ENCODE results near the gene PRKCI. TPM values are rescaled to one million over a fixed set of nuclear protein-coding genes. Genes with fewer than 3 reads are reported as not detected.

Gene PRKCI
- total and polyA plus RNA-seq, 4 donors = 3.2 to 12.7 (median 8.7) TPM

GRCh38 chr3:170344971-170345370 is 122.7 kb downstream of the PRKCI start (continued):
- TF ChIP-seq, protein P1, sequence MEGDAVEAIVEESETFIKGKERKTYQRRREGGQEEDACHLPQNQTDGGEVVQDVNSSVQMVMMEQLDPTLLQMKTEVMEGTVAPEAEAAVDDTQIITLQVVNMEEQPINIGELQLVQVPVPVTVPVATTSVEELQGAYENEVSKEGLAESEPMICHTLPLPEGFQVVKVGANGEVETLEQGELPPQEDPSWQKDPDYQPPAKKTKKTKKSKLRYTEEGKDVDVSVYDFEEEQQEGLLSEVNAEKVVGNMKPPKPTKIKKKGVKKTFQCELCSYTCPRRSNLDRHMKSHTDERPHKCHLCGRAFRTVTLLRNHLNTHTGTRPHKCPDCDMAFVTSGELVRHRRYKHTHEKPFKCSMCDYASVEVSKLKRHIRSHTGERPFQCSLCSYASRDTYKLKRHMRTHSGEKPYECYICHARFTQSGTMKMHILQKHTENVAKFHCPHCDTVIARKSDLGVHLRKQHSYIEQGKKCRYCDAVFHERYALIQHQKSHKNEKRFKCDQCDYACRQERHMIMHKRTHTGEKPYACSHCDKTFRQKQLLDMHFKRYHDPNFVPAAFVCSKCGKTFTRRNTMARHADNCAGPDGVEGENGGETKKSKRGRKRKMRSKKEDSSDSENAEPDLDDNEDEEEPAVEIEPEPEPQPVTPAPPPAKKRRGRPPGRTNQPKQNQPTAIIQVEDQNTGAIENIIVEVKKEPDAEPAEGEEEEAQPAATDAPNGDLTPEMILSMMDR (IDR thresholded peaks at IDR 0.05; ENCODE audit: low read depth, low read length, missing input control) = no peak
- no peak for TF ChIP-seq FOXA2 (IDR thresholded peaks at IDR 0.05)

- Histone ChIP-seq H3K4me1 (ENCODE audit: control insufficient read depth in 4 of 4, insufficient read depth in 4 of 4, low read length in 3 of 4) (peaks cover 4 to 29% (median 25%) of the 10 kb centered on the region in 4 donors), H3K4me3 (ENCODE audit: low read depth in 1 of 3, low read length in 3 of 3) (no peak overlapping the region), H3K9me3 (ENCODE audit: control insufficient read depth in 4 of 4, low read length in 3 of 4) (no peaks in the 10 kb centered on the region), H3K27me3 (ENCODE audit: control insufficient read depth in 4 of 4, insufficient read depth in 4 of 4, low read length in 3 of 4) (no peaks in the 10 kb centered on the region), H3K9ac (ENCODE audit: low read depth in 1 of 2, low read length in 2 of 2) (no peak overlapping the region), H3K27ac (ENCODE audit: low read depth in 1 of 2, low read length in 2 of 2) (no peak overlapping the region), H3K36me3 (ENCODE audit: control insufficient read depth in 4 of 4, insufficient read depth in 3 of 4, low read depth in 1 of 4, low read length in 3 of 4) (no peaks in the 10 kb centered on the region)
- no peak for DNase-seq (ENCODE audit: low spot score)
- WGBS = 97% methylated on average over 12 of the region's 12 CpGs
- TF ChIP-seq, protein P1 (IDR thresholded peaks at IDR 0.05; ENCODE audit: low read depth, low read length, missing input control) = no peak
- no peak for TF ChIP-seq ZBTB33 (IDR thresholded peaks at IDR 0.05)
- no peak for TF ChIP-seq SP1 (IDR thresholded peaks at IDR 0.05)
- TF ChIP-seq, protein P2, sequence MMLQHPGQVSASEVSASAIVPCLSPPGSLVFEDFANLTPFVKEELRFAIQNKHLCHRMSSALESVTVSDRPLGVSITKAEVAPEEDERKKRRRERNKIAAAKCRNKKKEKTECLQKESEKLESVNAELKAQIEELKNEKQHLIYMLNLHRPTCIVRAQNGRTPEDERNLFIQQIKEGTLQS (IDR thresholded peaks at IDR 0.05) = no peak
- no peak for TF ChIP-seq RXRA (IDR thresholded peaks at IDR 0.05)
- TF ChIP-seq TAF1 (conservative IDR thresholded peaks at IDR 0.05) = no peak
- TF ChIP-seq RAD21 (IDR thresholded peaks at IDR 0.05) = no peak
- no peak for TF ChIP-seq EGR1 (IDR thresholded peaks at IDR 0.05; ENCODE audit: low read depth in 2 of 2)
- TF ChIP-seq HNF4A (conservative IDR thresholded peaks at IDR 0.05) = no peak
- no peak for TF ChIP-seq FOXA2 (IDR thresholded peaks at IDR 0.05)
- TF ChIP-seq REST (IDR thresholded peaks at IDR 0.05) = no peak
- no peak for TF ChIP-seq NR2F2 (IDR thresholded peaks at IDR 0.05)
- no peak for TF ChIP-seq GABPA (IDR thresholded peaks at IDR 0.05 in 1 of 2, conservative IDR thresholded peaks at IDR 0.05 in 1 of 2)
Observed at GRCh38 chr3:170346481-170347392, 124.5 kb downstream of the PRKCI start.
